Stimulated activated CD4-positive, alpha-beta T cell treated with anti-CD3 and anti-CD28 coated beads, Interleukin-4, amount 100 ng/mL, for 1 hour (primary cell): ENCODE data around the gene UBXN1.
A peak's percentile ranks its signal among the peaks of the same experiment; 100 is the strongest.
"Not testable (repeated sequence)": the region's sequence is repeated elsewhere in the genome, so short reads cannot be mapped to it uniquely, and the experiment has no call there.

Experiments used
- DNase-seq: peaks from one replicate; pipeline ENCODE4 v3.0.0-alpha.2; 2020

The UBXN1 gene

DNA sequence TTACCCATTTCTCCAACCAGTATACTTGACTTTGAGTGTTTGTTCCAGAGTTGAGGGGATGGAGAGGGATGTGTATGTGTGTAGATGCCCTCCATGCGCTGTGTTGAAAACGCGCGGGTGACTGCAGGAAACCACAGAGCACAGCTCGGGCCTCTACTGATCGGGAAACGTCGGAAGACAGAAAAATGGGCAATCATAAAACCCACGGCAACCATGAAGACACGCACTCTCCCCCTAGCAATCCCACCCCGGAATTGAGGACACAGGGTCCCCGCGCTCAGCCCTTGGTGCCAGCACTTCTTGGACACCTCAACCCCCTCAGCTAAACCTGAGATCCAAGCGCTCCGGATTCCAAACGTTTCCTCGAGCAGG is 7.7 kb downstream of the UBXN1 start:
- no peak for DNase-seq

DNA sequence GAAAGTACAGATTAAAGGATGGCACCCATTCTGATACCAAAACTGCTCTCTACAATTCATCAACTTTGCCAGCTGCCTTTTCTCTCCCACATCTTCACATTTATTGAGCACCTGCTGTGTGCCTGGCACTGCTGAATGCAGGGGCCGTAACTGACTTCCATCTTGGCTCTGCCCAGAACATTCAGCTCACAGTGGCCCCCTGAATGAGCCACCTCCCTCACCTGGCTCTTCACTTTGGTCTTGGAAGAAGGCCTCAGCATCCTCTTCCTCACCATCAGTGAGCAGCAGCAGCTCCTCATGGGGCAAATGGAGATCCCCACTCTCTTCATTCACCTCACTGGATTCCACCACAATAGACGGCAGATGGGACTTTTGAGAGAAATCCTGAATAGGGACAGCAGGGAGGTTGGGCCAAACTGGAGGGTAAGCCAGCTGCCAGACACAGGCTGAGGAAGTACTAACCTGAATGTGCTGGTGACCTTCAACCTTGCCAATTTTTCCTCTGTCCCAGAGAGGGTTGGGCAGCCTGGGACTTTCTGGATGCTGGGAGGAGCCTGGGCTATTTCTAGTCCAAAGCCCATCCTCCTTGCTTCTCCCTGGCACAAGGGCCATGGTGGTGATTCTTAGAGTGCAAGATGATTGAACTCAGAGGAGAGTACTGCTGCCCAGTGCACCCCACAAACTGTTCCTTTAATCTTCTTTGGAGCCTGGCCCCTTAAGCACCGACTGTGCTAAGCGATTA is 9.3 kb downstream of the UBXN1 start:
- no peak for DNase-seq

DNA sequence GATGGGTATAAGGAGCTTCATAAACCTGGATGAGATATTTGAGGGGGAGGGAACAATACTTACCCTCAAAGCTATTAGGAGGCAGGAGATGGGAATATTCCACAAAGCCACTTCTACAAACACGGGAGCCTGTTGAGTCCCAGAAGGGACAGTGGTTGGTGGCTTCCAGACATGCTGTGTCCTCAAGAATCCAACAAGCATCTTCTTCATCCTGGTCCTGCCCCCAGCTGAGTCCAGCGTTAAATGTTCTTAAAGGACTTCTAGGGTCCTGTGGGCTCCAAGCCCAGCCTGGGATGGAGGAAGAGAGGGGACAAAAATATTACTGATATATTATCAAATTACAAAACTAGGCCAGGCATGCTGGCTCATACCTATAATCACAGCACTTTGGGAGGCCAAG is 11.4 kb downstream of the UBXN1 start:
- no peak for DNase-seq

DNA sequence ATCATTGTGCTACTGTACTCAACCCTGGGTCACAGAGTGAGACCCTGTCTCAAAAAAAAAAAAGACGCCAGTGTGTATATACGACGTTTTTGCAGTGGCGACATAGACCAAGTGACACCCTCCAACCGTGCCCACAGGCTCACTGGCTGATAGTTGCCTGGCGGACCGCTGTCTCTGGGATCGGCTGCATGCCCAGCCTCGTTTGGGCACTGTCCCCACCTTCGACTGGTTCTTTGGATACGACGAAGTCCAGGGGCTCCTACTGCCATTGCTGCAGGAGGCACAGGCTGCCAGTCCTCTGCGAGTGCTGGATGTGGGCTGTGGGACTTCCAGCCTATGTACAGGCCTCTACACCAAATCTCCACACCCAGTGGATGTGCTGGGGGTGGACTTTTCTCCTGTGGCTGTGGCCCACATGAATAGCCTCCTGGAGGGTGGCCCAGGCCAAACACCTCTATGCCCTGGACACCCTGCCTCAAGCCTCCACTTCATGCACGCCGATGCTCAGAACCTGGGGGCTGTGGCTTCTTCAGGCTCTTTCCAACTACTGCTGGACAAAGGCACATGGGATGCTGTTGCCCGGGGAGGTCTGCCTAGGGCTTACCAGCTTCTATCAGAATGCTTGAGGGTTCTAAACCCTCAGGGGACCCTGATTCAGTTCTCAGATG is 12.5 kb downstream of the UBXN1 start:
- DNase-seq, result peak; percentile 21

GRCh38 chr11:62665599-62666258 is 13.1 kb downstream of the UBXN1 start:
- peak; percentile 70 for DNase-seq

- DNase-seq, result peak; percentile 94
Observed at GRCh38 chr11:62665075-62665598, 13.7 kb downstream of the UBXN1 start, which contains the start of the genes C11orf98 and CSKMT. C11orf98 (minus strand) TSS chr11:62665210; CDS start chr11:62665169, 41 bp downstream. CSKMT (plus strand) TSS chr11:62665312; CDS start chr11:62665880, 568 bp downstream.

GRCh38 chr11:62664405-62665074 is 14.3 kb downstream of the UBXN1 start:
- peak; percentile 53 for DNase-seq

GRCh38 chr11:62656796-62657429 is 22.0 kb downstream of the UBXN1 start:
- DNase-seq, result no peak

GRCh38 chr11:62654297-62654696 is 24.6 kb downstream of the UBXN1 start:
- no peak for DNase-seq

- DNase-seq, result no peak
Observed at GRCh38 chr11:62652161-62653006, 26.5 kb downstream of the UBXN1 start.

- DNase-seq, result not testable (repeated sequence)
Observed at GRCh38 chr11:62650283-62650682, 28.6 kb downstream of the UBXN1 start.

DNA sequence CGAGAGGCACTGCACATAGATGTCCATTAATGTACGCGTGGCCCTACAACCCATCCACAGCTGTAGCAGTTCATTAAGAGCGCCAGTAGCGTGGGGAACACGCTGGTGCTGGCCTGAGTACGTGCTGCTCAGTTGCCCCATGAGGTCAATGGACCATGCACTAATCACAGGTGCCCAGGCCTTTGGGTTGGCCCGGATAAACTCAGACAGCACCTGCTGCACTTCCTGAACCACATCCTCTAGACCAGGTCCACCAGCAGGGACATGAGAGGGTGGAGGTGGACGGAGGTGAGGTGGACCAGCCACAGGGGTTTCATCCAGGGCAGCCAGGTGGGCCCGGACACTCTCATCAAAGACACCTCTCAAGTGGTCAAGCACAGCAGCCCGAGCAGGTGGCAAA is 29.4 kb downstream of the UBXN1 start:
- DNase-seq, result no peak

DNA sequence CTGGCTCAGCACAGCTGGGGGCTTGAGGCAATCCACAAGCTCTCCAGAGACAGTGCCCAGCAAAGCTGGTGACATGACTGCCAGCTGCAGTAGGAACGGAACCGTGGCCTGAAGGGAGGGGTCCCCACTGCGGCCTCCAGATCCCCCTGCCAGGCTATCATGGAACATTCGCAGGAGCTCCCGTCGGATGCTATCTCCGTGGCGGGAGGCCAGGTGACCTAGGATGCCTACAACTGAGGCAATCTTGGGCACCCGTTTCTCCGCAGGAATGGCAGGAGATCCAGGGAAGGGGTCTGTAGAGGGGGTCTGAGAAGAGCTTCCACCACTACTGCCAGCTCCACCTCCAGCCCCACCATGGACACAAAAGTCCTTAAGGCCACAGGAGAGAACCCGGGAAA is 29.9 kb downstream of the UBXN1 start:
- DNase-seq, result no peak

DNA sequence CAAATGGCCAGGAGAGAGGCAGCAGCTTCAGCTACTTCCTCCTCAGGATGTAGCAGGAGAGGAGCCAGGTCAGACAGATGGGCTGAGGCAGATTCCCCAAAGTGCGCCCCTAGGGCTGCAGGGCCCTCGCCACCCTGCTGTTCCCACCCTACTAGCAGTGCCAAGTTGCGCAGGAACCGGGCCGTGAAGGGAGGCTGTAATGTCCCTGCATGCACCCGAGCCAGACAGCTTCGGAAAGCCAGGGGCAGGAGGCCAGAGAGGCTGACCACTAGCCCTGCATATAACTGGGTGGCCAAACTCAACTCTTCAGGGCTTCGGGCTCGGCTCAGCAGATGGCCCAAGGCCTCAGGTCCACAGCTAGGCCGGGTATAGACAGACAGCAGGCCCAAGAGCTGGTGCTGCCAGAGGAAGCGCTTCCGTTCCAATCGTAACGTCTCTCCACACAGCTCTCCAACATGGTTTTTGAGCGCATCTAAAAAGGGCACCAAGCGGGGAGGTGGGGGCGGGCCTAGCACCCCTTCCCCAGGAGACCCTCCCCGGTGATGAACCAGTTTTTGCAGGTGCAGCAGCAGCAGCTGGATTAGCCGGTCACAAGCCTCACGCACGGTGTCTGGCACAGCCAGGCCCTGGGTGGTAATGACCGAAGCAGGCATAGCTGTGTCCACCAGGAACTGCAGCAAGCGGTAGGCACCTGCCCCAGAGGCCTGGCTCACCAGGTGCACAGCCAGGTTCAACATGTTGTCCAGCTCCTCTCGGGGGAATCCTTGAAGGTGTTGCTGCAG is 30.5 kb downstream of the UBXN1 start:
- no peak for DNase-seq

DNA sequence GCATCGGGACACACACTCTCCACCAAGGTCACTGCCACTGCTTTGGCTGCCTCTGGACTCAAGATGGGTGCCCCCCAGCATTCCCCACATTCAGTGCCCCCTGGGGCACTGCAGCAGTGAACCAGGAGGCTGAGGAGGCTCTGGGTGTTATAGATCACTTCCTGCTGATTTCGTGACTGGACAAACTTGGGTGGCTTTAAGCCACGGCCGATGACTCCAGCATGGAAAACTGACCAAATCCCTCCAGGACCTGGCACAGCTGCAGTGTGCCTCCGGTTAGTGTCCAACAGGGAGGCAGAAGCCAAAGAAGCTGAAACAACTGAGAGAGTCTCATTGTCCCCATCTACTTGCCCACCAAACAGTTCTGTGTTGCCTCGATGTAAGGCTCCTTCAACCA is 31.3 kb downstream of the UBXN1 start:
- DNase-seq, result no peak

DNA sequence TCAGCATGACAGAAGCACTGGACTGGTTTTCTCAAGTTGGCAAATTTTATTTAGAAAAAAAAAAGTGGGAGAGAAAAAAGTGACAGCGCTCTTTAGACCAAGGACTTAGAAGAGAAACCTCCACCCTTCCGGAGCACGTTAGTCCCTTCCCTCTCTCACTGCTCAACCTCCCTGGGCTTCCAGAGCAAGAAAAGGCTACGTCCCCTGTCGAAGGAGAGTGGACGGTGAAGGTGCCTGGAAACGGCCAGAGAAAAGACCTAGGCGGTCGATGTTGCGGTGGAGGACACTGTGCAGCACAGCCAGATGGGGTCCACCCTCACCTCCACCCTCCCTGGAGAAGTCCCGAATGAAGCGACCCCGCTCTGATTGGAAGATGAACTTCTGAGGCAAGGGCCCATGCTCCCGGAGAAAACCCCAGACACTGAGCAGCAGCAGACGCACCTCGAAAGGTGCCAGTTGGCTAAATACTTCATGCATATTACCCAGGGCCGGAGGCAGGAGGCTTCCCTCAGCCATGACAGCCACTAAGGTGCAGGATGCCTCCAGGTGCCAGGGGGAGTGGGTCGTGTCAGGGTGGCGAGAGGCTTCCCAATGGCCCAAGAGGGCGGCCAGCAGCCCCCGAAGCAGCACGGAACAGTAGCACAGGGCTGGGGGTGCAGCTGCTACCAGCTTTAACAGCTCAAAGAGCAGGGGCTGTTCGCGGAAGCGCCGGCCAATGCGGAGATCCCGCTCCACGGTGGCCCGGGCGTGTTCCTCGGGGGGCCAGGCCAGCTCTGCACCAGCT is 31.9 kb downstream of the UBXN1 start:
- DNase-seq, result no peak

GRCh38 chr11:62645946-62646824 is 32.7 kb downstream of the UBXN1 start, which contains the start of gene GANAB:
GANAB (minus strand) TSS chr11:62646613; CDS start chr11:62646599, 14 bp downstream.
- peak; percentile 100 for DNase-seq

GRCh38 chr11:62645671-62645945 is 33.3 kb downstream of the UBXN1 start:
- no peak for DNase-seq

- no peak for DNase-seq
Observed at GRCh38 chr11:62644220-62644619, 34.7 kb downstream of the UBXN1 start.
